Stimulated activated CD4-positive, alpha-beta T cell treated with anti-CD3 and anti-CD28 coated beads, Interleukin-1b, Interleukin-23, amount 100 ng/mL, for 1 hour (primary cell): ENCODE data around the gene HIRIP3.
A peak's percentile ranks its signal among the peaks of the same experiment; 100 is the strongest.
"Not testable (repeated sequence)": the region's sequence is repeated elsewhere in the genome, so short reads cannot be mapped to it uniquely, and the experiment has no call there.

Source experiments
- DNase-seq, 2 donors: peaks; one replicate each; pipeline ENCODE4 v3.0.0-alpha.2; 2020; ENCODE audit warnings: low read depth in 2 of 2

The HIRIP3 gene

DNA sequence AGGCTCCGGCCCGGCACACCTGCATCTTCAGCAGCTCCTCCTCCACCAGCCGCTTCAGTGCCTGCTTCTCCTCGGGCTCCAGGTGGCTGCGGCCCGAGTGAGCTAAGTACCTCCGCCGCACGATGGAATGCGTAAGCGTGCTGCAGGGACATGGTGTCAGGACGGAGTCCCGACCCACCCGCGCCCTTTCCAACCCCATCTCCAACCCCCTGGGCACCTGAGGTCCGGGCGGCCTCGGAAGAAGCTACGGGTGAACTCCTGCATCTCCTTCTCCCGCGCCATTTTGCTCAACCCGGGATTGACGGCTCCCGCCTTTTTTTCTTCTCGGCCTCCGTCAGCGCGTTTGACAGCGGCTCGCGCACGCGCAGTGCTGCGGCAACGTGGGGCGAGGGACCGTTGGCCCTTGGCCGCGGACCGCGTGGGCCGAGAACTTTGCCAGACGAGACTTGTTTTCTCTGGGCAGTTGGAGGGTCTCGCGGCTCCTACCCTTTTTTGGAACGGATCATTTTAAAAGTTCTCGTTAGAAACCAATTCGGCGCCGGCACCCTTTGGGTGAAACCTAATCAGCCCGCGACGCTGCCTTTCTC lies at the start of gene HIRIP3:
Gene HIRIP3, minus strand, starts transcription at position 294 of the 587 bp plus-strand sequence. Its CDS starts 12 bp downstream, at position 282.
- DNase-seq: peak; percentile 49 to 70

DNA sequence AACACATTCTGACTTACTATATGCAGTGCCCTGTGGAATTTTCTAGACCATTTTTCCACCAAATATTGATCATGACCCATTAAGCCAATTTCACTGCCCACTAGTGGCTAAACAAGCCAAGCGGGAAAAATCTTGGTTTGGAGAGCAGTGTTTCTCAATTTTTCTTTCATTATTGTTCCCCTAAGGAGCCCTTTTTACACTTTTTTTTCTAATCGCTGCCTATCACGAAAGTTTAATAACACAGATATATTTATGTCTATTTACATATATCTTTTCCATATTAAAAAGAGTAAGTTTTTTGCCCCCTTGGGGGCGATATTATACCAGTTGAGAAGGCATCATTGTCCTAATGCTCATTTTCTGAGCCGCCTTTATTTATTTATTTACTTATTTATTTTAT lies 46.4 kb upstream of the HIRIP3 start:
- DNase-seq: no peak

DNA sequence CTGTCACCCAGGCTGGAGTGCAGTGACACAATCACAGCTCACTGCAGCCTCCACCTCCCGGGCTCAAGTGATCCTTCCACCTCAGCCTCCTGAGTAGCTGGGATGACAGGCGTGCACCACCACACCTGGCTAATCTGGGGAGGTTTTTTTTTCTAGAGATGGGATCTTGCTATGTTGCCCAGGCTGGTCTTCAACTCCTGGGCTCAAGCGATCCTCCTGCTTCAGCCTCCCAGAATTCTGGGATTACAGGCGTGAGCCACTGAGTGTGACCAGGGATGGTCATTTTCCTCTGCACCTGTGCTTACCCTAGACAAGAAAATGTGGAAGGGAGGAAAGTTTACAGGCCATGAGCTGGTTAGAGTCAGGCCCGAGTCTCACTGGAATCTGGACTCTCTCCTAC lies 45.3 kb upstream of the HIRIP3 start:
- DNase-seq: not testable (repeated sequence)

GRCh38 chr16:30040221-30040620 lies 44.8 kb upstream of the HIRIP3 start:
- no peak for DNase-seq

DNA sequence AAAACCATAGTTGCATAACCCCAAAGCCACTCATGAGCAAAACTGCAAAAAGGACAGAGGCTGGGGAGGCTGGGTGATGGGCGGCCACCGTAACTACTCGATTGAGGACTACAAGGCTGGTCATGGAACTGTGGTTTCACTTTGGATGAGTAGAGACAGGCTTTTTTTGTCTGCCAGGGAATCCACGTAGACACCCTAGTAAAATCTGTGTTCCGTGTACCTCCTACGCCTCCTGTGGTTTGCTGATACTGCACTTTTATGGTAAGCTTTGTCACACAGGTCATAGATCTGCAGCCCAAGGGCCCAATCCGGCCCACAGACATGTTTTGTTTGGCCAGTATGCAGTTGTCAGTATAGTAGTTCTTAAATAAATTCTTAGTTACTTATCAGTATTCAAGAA lies 37.9 kb upstream of the HIRIP3 start:
- no peak for DNase-seq

DNA sequence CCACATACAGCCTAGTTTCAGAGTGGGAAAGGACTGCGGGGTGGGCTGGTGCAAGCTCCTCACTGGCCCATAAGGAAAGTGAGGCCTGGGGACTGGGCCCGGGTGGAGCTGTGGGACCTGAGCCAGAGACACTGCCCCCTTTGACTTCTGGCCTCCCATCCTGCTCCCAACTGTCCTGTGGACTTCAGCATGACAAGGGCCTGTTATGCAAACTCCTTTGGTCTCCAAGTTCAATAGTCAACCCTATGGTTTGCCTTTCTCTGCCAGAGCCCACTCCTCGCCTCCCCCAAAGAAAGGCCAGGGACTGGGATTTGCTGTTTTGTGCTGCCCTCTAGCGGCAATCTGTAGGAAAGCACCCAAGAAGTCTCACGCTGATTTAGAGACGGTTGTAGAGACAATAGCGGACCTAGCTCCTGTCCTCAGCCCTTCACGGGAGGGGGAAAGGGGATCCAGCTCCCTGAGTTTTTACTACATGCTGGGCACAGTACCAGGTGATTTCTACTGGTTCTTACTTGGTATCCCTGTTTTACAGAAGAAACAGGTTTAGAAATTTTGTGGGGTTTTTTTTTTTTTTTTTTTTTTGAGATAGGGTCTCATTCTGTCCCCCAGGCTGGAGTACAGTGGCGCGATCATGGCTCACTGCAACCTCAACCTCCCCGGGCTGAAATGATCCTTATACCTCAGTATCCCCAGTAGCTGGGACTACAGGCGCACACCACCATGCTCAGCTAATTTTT lies 36.8 kb upstream of the HIRIP3 start:
- peak in 1 of 2 donors; percentile 23 for DNase-seq

- no peak for DNase-seq
Observed at GRCh38 chr16:30031477-30031918, 36.1 kb upstream of the HIRIP3 start.

- no peak for DNase-seq
Observed at GRCh38 chr16:30030841-30031413, 35.5 kb upstream of the HIRIP3 start, which contains the start of gene TLCD3B. Gene TLCD3B, minus strand, starts transcription at chr16:30031271. Its CDS starts 744 bp downstream, at chr16:30030527.

DNA sequence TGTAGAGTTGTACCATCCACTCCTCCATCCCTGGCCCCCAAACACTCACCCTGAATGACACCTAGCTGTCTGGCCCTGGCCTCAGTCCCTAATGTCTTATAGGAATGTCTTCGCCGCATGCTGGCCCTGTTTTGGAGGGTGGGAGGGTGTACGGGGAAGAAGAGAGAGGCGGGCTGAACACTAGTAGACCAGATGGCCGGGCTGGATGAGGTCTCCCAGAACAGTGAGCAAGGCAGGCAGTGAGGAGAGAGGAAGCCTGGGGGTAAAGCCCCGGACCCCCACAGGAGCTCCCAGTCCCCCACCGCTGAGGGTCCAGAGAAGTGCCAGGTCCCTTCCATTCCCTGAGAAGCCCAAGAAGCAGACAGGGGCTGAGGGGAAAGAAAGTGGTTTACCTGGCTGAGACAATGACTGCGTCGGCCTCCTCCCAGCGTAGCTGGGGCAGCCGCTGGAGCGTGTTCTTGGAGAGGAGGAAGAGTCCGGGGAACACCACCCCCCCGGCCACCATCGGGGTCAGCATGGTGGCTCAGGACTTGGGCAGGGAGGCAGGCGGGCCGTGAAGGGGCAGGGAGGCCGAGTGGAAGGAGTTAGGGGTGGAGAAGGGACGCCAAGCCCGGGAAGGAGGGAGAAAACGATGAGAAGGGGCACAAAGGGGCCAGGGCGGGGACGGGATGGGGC lies 34.7 kb upstream of the HIRIP3 start:
- DNase-seq: no peak

DNA sequence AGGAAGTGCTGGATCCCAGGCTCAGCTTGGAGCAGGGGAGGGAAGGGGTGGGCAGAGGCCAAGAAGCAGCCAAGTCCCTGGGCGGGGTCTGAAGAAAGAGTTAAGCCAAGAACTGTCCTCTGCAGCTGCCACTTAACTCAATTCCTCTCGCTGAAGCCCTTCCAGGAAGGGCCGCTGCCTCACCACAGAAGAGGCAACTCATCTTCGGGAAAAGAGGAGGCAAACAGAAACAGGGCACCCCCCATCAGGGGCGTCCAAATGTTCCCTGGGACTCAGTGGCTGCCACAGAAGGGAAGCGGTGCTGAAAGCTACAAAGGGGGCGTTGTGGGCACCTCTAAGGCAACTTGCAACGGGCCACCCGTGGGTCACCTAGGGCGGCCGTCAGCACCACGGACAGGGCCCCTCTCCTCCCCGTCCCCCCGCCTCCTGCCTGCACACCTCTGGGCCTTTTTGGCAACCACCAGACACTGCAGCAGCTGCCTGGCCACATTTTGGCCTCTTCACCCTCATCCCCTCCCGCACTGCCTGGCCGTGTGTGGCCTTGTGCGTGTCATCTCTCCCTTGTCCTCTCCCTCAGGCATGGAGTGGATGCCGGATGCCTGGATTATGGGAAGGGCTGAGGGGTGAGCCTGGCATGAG lies 33.1 kb upstream of the HIRIP3 start:
- DNase-seq: no peak

DNA sequence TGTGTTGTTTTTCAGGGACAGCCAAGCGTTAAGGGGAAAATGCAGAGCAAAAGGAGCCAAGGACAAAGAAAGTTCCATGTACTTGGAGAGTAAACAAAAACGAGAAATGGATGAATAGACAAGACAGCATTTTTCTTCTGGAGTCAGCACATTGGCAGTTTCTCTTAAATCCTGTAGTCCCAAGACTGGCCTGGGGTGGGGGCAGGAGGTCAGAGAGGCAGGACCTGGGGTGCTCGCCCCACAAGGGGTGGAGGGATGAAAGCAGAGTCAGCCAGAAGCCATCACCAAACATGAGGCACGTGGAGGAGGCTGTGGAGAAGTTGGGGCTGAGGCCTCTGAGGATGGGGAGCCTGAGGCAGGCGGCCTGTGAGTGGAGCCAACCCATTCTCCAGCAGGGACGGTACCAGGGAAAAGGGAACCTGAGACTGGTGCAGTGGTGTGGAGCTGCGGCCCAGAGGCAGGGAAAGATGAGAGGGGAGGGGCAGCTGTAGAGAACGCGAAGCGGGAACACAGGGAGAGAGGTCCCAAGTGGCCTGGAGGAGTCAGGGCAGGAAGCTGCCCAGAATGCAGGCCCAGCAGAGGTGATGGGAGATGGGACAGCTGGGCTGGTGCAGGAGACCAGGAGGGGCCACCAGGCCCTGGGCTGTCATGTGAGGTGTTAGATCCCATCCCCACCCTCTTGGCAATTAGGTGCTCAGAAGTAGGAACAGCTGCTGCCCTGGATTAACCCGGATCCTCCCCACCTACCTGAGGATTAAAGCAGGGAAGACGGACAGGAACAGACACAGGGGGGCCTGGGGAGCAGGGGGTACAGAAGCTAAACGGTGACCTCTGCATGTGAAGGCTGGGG lies 32.4 kb upstream of the HIRIP3 start:
- DNase-seq: no peak

GRCh38 chr16:30026449-30026848 lies 31.0 kb upstream of the HIRIP3 start:
- DNase-seq: no peak

- DNase-seq: no peak
Observed at GRCh38 chr16:30025574-30025973, 30.2 kb upstream of the HIRIP3 start.

DNA sequence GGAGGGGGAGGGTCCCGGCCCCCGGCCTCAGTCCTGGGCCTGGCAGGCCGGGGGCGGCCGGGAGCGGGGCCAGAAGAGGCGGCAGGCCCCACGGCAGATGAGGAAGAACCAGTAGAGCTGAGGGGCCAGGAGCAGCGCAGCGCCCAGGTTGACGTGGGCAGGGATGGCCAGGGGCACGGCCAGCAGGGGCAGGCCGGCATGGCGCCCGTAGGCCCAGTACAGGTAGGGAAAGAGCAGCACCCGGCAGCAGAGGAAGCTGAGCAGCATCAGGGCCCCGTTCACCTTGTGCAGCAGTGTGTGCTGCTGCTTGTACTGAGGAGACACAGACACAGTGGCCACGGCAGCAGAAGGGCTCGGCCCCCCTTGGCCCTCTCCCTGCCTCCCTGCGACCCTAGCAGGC lies 29.7 kb upstream of the HIRIP3 start:
- no peak for DNase-seq

GRCh38 chr16:30024451-30024850 lies 29.0 kb upstream of the HIRIP3 start:
- no peak for DNase-seq

DNA sequence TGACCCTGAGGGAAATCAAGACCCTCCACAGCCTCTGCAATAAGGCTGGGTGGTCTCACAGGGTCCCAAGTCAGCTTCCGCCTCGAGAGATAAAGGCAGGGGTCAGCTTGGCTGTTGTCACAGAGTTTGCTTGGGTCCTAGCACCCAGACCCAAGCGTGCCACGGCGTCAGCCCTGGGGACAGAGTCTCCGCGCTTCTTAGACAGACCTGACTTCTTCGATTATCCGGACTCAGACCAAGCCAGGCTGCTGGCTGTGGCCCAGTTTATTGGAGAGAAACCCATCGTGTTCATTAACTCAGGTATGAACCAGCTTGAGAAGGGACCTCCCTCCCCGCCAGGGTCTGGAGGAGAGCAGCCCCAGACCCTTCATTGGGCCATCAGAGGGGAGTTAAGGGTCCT lies 28.2 kb upstream of the HIRIP3 start:
- DNase-seq: no peak

DNA sequence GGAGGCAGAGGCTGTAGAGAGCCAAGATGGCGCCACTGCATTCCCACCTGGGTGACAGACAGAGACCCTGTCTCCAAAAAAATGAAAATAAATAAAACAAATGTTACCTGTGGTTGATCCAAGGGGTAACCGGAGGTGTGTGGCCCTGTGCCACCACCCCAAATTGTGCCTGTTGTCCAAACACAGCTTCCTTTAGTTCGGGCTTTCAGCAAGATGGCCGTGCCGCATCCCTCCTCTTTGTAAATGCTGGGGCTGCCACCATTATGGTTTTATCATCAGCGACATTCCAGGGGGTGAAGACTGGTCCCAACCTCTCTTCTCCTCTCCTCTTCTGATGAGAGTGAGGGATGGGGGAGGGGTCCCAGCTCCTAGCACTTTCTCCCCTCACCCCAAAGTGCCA lies 27.5 kb upstream of the HIRIP3 start, which contains the start of gene C16orf92:
Gene C16orf92, plus strand, starts transcription at position 312 of the 400 bp plus-strand sequence. CDS start 143 bp downstream, outside the sequence.
- no peak for DNase-seq

- DNase-seq: no peak
Observed at GRCh38 chr16:30018731-30019158, 23.3 kb upstream of the HIRIP3 start.

DNA sequence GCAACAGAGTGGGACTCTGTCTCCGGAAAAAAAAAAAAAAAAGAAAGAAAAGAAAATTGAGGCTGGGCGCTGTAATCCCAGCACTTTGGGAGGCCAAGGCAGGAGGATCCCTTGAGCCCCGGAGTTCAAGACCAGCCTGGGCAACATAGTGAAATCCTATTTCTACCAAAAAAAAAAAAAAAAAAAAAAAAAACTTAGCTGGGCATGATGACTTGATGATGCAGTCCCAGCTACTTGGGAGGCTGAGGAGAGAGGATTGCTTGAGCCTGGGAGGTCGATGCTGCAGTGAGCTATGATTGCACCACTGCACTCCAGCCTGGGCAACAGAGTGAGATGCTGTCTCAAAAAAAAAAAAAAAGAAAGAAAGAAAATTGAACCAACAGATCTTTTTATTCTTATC lies 22.5 kb upstream of the HIRIP3 start:
- DNase-seq: not testable (repeated sequence)

DNA sequence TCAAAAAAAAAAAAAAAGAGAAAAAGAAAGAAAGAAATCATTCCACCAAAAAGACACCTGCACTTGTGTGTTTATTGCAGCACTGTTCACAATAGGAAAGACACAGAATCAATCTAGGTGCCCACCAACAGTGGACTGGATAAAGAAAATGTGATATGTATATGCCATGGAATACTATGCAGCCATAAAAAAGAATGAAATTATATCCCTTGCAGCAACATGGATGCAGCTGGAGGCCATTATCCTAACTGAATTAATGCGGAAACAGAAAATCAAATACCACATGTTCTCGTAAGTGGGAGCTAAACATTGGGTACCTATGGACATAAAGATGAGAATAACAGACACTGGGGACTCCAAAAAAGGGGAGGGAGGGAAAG lies 21.9 kb upstream of the HIRIP3 start:
- DNase-seq: no peak
